ENCODE measurements around the gene ARHGEF7.
"Not testable (repeated sequence)": the region's sequence is repeated elsewhere in the genome, so short reads cannot be mapped to it uniquely, and the experiment has no call there.

The ARHGEF7 gene

DNA sequence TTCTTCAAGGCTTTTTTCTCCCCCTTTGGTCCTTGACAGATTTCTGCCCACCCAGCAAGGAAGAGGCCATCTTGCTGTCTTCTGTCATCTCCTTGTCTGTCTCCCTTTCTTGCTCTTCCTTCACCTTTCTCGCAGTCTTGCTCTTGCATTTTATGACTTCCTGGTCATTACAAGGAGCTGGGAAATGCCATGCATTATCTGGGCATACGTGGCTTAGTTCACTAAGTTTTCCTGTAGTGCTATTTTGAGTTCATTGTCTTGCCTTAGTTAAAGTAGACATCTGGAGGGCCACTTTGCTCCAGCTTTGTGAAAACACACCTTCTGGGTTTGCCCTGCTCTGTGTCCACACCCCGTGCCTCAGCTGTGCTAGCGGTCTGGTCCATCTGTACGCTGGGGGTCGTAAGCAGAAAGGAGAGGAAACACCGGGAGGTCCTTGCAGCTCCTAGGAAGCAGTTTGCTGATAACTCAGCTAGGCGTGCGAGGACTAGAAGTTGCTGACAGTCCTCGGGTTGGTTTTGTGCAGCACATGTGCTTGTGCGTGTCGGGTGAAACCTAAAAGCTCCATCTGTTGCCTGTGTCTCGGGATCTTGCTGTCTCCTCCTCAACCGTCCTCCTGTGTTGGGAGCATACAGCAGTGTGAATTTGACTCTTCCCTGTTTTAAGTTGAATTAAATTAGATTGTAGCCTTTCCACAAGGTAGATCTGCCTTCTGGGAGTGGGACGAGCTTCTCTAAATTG lies 59.4 kb downstream of the ARHGEF7 start:
- no peak for DNase-seq

DNA sequence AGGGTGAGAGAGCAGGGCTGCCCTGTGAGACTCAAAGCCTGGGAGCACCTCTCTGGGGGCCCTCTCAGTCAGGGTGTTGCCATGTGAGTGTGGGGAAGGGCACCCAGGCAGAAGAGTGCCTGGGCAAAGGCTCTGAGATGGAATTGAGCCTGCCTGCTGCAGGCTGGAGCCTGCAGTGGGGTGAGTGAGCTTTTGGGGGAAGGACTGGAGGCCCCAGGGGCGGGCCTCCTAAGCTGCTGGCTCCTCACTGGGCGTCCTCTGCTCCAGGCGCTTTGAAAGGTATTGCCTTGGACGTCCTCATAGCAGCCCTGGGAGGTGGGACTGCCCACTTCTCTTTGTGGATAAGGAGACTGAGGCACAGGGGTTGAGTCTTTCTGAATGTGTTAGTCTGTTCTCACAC lies 60.3 kb downstream of the ARHGEF7 start:
- no peak for DNase-seq

DNA sequence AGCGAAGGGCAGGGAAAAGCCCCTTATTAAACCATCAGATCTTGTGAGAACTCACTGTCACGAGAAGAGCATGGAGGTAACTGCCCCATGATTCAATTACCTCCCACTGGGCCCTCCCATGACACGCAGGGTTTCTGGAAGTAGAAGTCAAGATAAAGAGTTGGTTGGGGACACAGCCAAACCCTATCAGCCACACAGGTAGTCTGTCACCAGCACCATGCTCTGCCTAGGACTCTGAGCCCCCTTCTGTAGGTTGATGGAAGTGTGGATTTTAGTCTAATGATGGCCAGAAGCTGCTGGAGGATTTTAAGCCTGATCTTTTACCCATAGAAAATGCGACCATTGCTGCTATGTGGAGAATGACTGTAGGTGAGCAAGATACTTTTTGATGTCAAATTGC lies 60.8 kb downstream of the ARHGEF7 start:
- DNase-seq, result peak; percentile 71

DNA sequence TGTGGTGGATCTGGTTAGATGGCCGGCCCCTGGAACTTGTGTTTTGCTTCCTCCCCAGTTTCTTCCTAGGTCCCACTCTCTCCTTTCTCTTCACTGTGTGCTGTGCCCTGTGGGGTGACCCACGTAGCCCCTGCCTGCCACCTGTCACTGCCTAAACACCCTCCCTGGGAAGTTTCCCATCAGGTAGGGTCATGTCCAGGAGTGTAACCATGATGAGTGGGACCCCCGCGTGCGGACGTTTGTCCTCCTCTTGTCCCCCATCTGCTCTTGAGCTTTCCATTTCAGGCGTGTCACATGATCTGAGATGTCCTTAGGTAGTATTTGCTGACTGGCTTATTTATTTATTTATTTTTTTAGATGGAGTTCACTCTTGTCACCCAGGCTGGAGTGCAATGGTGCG lies 61.3 kb downstream of the ARHGEF7 start:
- no peak for DNase-seq

DNA sequence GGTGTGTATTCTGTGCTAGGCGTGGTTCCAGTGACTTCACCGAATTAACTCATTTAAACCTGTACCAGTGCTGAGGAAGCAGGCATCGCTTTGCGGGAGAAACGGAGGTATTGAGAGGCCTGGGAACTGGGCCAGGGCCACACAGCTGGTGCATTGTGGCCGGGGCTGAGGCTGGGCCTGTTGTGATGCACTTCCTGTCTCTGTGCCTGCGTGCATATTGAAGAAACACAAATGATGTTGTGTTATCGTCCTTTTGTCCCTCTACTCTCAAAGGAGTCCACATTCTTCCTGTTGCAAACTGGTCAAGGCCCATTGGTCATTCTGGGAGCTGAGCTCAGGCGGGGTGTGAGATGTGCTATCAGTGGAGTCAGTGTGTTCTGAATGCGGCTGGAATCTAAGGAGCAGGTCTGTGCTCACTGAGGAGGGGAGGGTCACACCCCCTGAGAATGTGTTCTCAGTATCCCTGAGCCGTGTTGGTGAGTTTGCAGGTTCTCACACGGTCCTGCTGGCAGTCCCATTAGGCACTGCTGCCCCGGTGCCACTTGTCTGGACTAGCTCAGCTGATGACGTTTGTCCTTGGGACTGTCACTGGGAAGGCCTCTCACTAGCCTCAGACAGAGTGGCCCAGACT lies 62.1 kb downstream of the ARHGEF7 start:
- DNase-seq, result peak; percentile 70

DNA sequence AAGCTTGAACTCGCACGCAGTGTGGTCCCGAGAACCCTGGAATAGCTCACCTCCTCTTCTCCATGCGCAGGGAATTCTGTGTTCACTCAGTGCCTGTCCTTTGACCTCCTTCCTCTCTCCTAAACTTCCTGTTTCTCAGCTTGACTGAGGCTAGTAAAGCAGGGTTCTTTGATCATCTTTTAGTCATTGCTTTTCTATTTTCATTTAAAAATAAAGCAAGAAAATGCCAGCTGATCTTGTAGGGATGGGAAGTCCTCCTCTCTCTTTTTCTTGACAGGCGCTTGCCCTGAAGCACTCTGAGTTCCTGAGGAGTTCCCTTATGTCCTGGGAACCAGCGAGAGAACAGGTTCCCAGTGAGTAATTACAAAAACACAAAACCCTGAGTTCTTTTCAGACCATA lies 62.8 kb downstream of the ARHGEF7 start:
- DNase-seq, result no peak

DNA sequence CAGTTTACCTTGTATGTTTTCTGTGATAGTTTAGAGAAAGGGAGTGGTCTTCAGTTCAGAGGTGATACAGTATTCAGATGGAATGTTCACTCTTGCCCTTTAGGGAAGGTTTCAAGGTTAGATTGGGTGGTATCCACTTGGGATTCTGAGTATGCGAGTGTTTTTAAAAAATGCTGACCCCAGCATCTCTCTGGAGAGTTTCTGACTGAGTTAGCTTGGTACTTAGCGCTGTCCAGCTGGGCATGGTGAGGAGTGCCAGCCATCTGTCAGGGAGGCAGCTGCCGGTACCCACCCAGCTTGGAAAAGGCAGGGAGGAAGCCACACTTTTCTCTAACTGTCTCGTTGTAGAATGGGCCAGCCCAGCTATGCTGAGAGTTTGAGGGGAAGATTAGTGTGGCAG lies 63.3 kb downstream of the ARHGEF7 start:
- DNase-seq, result no peak

DNA sequence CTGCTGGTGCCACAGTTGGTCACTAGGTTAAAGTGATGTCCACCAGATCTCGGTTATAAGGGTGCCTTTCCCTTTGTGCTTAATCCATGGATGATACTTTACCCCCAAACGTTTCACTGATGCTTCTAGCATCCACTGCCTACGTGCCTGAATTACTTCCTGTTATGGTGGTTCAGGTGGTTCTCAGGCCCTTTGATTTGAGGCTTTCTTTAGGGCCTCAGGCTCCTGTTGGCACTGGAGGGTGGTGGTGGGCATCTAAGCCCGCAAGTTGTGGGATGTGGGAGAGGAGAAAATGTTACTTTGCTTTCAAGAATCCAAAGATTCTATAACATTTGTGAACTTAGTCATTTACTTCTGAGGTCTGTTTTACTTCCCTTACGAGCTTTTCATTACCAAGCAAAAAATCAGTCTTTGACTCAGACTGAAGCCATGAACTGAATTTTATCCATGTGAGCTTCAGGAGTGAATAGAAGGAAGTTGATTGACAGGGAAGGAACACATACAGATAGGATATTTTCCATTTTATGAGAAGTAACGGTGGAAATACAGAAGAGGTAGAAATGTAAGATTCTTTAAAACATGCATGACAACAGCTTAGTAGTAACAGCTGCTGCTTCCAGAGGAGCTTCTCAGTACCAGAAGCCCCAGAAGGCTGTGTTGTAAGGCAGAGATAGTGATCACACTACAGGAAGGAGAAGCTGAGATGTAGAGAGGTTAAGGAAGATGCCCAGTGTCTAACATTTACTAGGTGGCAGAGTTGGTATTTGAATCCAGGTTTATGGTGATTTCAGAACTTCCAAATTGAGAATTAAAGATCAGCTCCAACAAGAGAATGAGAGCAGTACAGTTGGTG lies 65.0 kb downstream of the ARHGEF7 start:
- DNase-seq, result peak; percentile 51

DNA sequence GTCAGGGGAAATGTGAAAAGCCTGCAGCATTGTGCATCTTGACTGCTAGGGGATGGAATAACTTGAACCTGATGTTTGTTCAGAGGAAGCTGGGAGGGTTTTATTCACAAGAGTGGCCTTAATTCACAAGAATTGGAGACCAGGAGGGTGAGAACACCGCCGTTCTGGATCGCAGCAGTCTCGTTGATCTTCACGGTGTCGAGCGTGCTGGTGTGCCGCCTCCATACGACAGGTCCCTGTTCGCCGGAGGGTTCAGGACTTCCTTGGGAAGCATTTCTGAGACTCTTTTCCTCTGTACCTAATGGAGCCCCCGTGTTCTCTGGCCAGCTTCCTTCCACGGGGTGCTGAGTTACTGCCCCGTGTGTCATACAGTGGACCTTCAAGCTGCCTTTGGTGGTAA lies 66.9 kb downstream of the ARHGEF7 start:
- DNase-seq, result no peak

DNA sequence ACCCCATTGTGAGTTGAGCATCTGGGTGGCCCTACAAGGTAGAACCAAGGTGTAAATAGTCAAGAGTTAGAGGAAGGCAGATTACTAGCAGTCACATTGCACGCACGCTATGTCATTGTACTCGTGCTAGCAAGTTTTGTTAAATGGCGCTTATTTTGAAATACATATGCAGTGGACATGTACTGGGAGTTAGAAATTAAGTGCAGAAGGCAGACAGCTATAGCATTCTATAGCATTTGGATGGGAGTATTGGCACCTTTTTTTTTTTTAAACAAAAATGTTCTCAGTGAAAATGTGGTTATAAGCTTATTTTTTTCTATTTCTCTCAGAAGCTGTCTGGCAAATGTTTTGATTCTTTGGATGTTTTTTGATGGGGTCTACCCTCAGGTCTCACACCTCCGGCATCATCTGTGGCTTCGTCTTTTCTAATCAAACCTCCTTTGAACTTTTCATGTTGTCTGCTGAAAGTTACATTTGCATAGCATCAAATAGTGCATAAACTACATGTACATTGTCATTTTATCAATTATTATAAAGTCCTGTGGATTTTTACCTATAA lies 68.1 kb downstream of the ARHGEF7 start:
- no peak for DNase-seq

DNA sequence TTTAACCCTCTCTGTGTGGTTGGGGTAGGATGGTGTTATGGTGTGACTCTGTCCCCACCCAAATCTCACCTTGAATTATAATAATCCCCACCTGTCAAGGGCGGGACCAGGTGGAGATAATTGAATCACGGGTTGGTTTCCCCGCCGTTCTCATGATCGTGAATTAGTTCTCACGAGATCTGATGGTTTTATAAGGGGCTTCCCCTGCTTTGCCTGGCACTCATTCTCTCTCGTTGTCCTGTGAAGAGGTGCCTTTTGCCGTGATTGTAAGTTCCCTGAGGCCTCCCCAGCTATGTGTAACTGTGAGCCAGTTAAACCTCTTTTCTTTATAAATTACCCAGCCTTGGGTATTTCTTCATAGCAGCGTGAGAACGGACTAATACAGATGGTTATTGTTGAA lies 68.8 kb downstream of the ARHGEF7 start:
- DNase-seq, result no peak

DNA sequence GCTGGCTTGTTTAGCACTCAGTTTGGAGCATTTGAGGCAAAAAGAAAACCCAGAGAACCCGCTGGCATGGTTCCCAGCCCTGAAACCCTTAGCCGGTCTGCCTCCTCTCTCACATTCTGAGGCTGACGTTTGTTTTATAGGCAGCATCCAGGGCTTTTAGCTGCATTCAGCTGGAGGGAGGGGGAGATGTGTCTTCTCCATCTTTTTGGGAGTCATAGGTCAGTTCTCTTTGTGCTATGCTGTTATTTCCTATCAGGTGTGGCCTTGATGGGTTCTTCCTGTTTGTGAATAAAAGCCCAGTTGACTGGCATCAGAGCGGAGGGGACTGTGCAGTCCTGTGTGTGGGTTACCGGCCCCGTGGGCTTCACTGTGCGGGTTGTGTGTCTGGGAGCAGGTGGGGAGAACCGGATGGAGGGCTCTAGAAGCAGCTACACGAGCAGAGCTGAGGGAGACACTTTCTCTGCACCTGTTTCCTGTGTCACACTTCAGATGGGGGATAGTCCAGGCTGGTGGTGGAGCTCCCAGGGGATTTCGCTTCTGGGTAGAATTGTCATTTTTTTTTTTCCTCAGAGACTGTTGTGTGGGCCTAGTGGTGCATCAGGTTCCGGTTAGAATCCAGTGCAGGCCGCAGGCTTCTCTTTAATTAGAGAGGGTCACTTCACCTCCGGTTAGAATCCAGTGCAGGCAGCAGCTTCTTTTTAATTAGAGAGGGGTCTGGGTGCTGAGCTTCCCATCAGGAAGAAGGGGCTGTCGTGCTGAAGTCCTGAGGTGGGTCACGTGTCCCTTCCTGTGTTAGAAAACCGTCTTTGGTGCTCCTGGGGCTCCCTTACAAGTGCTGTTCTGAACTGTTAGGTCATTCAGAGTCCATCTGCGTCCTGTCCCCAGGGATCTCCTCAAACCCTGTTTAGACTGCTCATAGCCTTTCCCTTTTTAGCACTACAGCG lies 69.6 kb downstream of the ARHGEF7 start:
- no peak for DNase-seq

DNA sequence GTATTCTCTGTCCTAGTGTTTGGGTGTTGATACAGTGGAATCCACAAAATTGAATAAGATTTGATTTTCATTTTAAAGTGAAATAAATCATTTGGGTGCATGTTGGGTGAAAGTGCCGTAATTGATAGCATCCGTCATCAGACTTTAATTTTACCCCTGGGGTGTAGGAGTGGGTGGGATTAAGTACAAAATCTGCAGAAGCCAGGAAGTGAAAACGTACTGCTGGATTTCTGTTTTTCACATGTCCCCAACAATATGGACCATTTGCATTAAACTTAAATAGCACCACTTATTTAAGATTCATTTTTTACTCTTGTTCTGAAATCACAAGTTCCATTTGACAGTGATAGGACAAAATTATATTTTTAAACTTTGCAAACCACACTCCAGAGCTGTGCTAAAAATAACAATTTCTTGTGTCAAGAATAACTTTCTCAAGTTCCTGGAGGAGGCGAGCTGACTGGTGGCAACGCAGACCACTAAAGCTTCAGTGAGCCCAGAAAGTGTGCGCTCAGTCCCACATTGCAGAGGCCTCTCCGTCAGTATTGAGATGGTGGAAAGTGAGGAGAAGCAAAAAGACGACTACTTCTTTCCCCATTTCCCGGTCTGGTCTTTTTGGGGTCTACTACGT lies 71.3 kb downstream of the ARHGEF7 start:
- DNase-seq, result no peak

DNA sequence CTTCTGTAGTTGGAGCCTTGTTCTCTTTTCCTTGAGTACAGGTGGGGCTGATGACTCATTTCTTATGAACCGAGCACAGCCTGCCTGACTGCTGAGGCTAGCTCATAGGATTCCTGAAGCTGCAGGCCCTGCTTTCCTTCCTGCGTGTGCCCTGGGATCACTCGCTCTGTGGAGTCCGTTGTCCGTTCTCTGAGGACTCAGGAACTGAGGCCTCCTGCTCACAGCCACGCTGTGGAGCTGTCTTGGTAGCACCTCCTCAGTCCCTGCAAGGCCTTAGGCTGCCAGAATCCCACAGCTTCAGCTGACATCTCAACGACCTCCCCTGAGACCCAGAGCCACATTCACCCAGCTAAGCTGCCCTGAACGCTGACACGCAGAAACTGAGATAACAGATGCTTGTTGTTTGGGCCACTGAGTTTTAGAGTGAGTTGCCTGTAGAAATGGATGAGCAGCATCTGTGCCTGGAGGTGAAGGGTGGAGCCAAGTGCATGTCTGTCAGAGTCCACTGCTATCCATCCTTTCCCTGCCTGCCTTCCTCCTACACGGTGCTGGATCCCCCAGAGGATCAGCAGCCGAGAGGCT lies 72.9 kb downstream of the ARHGEF7 start:
- no peak for DNase-seq

DNA sequence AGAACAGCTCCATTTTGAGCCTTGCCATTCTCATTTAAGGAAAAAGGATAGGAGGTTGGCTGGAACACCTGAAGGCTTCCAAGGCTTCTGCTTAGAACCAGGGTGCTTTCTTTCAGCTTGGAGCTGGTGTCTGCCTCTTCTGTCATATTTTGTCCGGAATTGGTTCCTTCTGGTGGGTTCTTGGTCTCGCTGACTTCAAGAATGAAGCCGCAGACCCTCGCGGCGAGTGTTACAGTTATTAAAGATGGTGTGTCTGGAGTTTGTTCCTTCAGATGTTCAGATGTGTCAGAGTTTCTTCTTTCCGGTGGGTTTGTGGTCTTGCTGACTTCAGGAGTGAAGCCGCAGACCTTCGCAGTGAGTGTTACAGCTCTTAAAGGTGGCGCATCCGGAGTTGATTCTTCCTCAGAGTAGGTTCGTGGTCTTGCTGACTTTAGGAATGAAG lies 74.0 kb downstream of the ARHGEF7 start:
- not testable (repeated sequence) for DNase-seq

DNA sequence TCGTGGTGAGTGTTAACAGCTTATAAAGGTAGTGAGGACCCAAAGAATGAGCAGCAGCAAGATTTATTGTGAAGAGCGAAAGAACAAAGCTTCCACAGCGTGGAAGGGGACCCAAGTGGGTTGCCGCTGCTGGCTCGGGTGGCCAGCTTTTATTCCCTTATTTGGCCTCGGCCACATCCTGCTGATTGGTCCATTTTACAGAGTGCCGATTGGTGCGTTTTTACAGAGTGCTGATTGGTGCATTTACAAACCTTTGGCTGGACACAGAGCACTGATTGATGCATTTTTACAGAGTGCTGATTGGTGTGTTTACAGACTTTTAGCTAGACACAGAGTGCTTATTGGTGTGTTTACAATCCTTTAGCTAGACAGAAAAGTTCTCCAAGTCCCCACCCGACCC lies 74.4 kb downstream of the ARHGEF7 start:
- not testable (repeated sequence) for DNase-seq

DNA sequence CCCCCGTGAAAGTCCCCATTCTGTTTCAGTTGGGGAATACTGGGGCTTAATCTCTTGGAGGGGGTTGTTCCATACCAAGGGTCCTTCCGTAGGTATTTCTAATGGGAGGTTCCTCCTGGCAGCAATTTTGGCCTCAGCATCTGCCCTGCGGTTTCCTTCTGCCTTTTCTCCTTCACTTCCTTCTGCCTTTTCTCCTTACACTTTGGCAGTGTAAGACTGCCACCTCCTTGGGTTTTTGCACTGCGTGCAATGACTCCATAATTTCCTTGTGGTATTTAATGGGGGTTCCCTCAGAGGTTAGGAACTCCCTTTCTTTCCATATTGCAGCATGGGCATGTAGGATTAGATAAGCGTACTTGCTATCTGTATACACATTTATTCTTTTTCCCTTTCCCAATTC lies 78.1 kb downstream of the ARHGEF7 start:
- DNase-seq, result peak; percentile 61

DNA sequence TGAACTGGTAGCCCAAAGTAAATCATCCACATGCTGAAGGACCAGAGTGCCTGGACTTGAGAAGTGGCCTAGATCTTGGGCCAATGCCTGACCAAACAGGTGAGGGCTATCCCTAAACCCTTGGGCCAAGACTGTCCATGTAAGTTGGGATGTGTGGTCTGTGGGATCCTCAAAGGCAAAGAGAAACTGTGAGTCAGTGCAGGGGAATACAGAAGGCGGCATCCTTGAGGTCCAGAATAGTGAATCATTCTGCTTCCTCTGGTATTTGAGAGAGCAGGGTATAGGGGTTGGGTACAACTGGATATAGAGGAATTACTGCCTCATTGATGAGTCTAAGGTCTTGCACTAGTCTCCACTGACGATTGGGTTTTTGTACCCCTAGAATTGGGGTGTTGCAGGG lies 79.5 kb downstream of the ARHGEF7 start:
- DNase-seq, result not testable (repeated sequence)

DNA sequence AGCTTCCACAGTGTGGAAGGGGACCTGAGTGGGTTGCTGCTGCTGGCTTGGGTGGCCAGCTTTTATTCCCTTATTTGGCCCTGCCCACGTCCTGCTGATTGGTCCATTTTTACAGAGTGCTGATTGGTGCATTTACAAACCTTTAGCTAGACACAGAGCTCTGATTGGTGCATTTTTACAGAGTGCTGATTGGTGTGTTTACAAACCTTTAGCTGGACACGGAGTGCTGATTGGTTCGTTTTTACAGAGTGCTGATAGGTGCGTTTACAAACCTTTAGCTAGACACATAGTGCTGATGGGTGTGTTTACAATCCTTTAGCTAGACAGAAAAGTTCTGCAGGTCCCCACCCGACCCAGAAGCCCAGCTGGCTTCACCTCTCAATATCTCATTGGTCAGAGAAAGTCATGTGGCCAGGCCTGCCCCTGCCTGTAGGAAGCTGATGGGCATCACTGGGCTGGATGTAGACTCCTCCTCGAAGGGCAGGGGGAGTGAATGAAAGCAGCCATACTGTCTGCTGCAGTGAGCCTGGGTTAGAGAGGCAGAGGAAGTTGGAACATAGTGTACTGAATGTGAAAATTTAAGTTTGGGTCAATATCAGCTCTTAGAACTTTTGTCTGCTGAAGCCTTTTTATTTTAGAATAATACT lies 83.7 kb downstream of the ARHGEF7 start:
- not testable (repeated sequence) for DNase-seq

DNA sequence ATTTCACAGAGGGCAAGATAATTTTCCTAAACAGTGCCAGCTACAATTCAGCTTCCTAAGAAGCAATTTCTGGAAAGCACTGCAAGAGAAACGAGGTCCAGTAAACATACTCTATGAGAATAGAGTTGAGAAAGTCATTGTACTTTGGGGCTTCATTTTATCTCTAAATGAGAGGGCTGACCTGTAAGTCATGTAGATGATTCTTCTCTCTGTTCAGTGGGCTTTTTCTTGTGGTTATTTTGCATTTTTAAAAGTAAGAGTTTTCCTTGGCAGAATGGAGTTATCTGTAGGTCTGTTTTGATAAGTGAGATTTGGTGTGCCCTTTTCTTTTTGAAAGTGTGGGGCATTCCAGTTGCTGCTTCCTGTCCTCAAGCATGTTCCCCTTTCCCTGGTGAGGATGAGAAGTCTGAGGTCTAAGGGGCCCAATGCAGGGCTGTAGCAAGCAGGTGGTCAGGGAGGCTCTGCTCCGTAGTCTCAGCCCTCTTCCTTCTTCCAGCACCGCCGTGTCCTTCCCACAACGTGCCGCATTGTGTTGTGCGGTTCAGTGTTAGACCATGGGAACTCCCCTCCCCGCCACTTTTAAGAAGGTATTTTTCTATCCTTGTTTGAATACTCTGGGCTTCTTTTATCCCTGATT lies 86.3 kb downstream of the ARHGEF7 start:
- DNase-seq, result no peak
